ENCODE data around the gene OSBPL9. TPM values are rescaled to one million over a fixed set of nuclear protein-coding genes. Genes with fewer than 3 reads are reported as not detected.

The OSBPL9 gene
- polyA plus RNA-seq, 1 donor from 2014 or later = 54.8 TPM

DNA sequence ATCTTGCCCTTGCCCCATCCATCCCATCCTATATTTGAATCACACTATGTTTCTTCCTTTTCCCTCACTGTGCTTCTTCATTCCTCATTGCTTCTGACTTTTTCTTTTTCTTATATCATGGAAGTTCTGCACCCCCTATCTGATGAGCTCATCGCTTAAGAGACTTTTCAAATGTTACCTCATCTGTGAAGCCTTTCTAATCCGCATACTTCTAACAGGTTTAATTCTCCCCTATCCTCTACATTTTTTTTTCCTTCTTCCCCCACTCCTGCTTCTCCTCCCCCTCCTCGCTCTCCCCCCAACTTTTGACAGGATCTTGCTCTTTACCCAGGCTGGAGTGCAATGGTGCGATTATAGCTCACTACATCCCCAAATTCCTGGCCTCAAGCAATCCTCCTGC is 39.5 kb downstream of the OSBPL9 start:
- H3K27me3 Mint-ChIP-seq = no peaks in the 10 kb centered on the region
- no peak overlapping the region for H3K27ac Mint-ChIP-seq
- no peaks in the 10 kb centered on the region for H3K9me3 Mint-ChIP-seq
- H3K4me1 Mint-ChIP-seq = peaks cover 0 to 10% (median 0%) of the 10 kb centered on the region in 3 donors
- H3K4me3 Mint-ChIP-seq = no peak overlapping the region
- H3K36me3 Mint-ChIP-seq = peaks cover 7% of the 10 kb centered on the region

DNA sequence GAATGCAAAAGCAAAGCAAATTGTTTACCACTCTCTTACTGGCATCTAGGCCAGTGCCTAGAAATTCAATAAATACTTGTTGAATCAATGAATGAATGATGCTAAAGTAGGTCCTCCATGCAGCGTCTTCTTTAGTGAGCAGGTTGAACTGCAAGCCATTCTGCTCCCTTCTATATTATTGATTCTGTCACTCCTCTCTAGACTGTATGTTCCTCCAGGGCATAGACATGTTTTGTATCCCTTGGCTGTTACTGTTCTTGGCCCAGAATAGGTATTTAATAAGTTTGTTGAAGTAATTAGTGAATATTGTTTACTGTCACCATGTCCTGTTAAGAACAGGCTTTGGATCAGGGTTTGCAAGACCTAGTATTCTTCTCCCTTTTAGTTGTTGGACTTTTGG is 43.7 kb downstream of the OSBPL9 start:
- Mint-ChIP-seq H3K27ac (no peak overlapping the region), H3K36me3 (peaks cover 13% of the 10 kb centered on the region), H3K27me3 (no peaks in the 10 kb centered on the region), H3K4me3 (no peak overlapping the region), H3K9me3 (no peaks in the 10 kb centered on the region), H3K4me1 (peaks cover 10 to 17% (median 12%) of the 10 kb centered on the region in 3 donors)

DNA sequence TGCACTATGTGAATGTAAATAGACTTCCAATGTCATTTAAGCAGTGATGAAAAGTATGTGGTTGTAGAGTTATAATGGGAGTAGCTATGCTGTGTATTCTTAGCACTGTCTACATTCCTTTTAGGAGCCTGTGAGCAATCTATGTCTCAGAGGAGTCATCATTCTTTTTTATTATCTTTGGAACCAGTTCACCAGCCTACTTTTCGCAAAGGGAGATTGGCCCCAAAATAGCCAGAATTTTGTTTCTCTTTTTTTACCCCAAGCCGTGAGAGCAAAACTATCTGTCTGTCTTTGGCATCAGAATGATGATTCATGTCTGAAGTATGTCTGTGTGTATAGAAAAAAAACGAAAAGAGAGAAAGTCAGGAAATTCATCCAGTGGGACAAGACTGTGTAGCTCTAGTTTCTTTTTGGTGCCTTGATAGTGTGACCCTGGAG is 44.2 kb downstream of the OSBPL9 start:
- Mint-ChIP-seq H3K36me3 (peaks cover 15% of the 10 kb centered on the region), H3K4me1 (peaks cover 11 to 17% (median 12%) of the 10 kb centered on the region in 3 donors), H3K27me3 (no peaks in the 10 kb centered on the region), H3K27ac (no peak overlapping the region), H3K4me3 (no peak overlapping the region), H3K9me3 (no peaks in the 10 kb centered on the region)

DNA sequence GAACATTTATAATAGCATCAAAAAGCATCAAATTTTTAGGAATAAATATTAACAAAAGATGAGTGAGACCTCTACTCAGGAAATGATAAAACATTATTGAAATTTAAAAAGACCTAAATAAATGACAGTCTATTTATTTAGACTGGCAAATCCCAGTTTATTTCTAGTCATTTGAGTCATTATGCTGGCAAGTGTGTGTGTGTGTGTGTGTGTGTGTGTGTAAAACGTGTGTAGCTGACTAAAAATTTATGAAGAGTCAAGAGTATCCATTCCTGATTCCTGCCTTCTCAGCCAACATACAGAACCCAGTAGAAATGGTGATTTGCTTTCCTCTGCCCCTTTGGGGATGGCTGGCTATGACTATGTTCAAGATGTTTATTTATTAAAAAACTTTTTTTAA is 46.2 kb downstream of the OSBPL9 start:
- no peak overlapping the region for H3K27ac Mint-ChIP-seq

DNA sequence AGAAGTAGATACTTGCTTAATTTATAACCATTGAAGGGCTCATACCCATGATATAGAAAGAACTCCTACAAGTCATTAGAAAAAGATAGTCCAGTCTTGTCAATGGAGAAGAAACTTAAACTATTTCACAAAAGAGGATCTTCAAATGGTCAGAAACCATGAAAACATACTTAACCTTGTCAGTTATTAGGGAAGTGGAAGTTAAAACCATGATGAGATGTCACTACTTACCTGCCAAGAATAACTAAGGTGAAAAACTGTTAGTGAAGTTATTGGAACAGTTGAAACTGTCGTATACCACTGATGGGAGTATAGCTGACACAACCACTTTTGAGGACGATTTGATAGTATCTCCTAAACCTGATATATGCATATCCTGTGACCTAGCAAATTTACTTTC is 46.8 kb downstream of the OSBPL9 start:
- Mint-ChIP-seq H3K4me1 (peaks cover 11 to 17% (median 12%) of the 10 kb centered on the region in 3 donors), H3K36me3 (peaks cover 20% of the 10 kb centered on the region)

More for the DNA sequence above, 46.2 kb downstream of the OSBPL9 start:
- Mint-ChIP-seq H3K36me3 (peaks cover 18% of the 10 kb centered on the region), H3K4me3 (no peak overlapping the region), H3K4me1 (peaks cover 11 to 17% (median 12%) of the 10 kb centered on the region in 3 donors), H3K9me3 (no peaks in the 10 kb centered on the region), H3K27me3 (no peaks in the 10 kb centered on the region)

DNA sequence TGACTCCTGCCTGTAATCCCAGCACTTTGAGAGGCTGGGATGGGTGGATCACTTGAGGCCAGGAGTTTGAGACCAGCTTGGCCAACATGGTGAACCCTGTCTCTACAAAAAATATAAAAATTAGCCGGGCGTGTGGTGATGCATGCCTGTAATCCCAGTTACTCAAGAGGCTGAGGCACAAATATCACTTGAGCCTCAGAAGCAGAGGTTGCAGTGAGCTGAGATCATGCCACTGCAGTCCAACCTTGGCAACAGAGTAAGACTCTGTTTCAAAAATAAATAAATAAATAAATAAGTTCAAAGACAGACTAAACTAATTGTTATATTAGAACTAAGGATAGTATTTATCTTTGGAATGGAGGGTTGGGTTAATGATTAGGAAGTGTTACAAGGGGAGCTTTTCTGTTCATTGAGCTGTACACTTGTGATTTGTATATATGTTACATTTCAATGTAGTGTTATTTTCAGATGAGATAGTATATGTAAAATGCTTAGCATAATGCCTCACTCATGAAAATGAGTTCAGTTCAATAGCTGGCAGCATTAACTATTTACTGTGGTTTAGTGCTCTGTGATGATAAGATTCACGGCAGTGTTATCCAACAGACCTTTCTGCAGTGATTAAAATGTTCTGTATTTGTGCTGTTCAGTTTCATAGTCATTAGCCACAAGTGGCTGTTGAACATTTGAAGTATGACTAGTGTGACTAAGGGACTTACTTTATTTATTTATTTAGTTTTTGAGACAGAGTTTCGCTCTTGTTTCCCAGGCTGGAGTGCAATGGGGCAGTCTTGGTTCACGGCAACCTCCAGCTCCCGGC is 47.7 kb downstream of the OSBPL9 start:
- H3K27me3 Mint-ChIP-seq = no peaks in the 10 kb centered on the region
- H3K4me1 Mint-ChIP-seq = peaks cover 11 to 17% (median 12%) of the 10 kb centered on the region in 3 donors
- H3K27ac Mint-ChIP-seq = no peak overlapping the region
- peaks cover 22% of the 10 kb centered on the region for H3K36me3 Mint-ChIP-seq
- H3K4me3 Mint-ChIP-seq = no peak overlapping the region
- no peaks in the 10 kb centered on the region for H3K9me3 Mint-ChIP-seq

More for the DNA sequence above, 46.8 kb downstream of the OSBPL9 start:
- Mint-ChIP-seq H3K4me3 (peak overlapping the region in 1 of 4 donors; percentile 38), H3K9me3 (no peaks in the 10 kb centered on the region), H3K27me3 (no peaks in the 10 kb centered on the region), H3K27ac (no peak overlapping the region)

DNA sequence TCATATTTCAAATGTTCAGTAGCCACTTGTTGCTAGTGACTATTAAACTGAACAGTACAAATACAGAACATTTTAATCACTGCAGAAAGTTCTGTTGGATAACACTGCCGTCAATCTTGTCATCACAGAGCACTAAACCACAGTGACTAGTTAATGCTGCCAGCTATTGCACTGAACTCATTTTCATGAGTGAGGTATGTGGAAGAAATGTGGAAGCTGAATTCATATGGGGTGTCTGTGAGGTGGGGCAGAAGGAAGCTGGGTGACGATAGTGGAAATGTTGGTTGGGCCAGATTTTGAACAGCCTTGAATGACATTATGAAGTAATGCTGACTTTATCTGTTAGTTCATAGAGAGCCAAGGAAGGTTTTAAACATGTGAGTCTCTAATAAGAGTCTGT is 49.6 kb downstream of the OSBPL9 start:
- Mint-ChIP-seq H3K27me3 (no peaks in the 10 kb centered on the region), H3K4me1 (peaks cover 7 to 12% (median 11%) of the 10 kb centered on the region in 3 donors), H3K4me3 (no peak overlapping the region), H3K9me3 (no peaks in the 10 kb centered on the region), H3K27ac (no peak overlapping the region), H3K36me3 (peaks cover 19% of the 10 kb centered on the region)

DNA sequence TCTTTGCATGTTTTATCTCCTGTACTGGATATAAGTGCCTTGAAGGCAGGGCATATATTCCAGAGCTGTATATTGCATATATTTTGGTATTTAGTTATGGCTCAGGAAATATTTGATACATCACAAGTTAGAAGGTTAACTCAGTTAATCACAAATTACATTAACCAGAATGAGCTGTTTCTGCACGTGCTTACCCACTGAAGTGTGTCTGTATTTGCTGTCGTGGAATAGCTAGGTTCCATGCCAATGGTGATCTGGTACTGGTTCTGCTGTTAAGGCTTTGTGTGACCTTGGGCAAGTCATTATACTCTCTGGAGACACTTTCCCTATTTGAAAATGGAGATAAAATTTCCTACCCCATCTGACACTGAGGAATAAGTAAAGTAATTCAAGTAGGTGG is 50.7 kb downstream of the OSBPL9 start:
- Mint-ChIP-seq H3K4me3 (no peak overlapping the region), H3K27ac (no peak overlapping the region), H3K36me3 (peaks cover 13% of the 10 kb centered on the region), H3K4me1 (peaks cover 7 to 9% (median 9%) of the 10 kb centered on the region in 3 donors), H3K27me3 (no peaks in the 10 kb centered on the region), H3K9me3 (no peaks in the 10 kb centered on the region)

DNA sequence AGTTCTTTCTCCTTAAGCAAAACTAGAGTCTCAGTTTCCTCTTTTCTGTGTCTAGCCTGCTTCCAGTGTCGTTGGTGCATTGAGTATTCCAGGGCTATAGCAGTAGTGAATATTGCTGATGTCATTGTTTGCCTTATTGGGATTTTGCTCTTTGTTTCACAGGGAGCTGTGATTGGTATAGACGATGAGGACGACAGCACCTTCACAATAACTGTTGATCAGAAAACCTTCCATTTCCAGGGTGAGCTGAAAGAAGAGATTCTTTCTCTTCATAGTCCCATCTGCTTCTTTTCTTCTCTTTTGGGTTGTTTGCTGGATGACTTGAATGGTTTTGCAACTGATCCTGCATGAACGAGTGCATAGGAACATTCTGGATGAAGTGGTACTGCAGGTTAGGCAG is 52.4 kb downstream of the OSBPL9 start:
- Mint-ChIP-seq H3K27me3 (no peaks in the 10 kb centered on the region), H3K9me3 (no peaks in the 10 kb centered on the region), H3K4me3 (no peak overlapping the region), H3K4me1 (peaks cover 0 to 3% (median 2%) of the 10 kb centered on the region in 3 donors), H3K27ac (no peak overlapping the region), H3K36me3 (peaks cover 13% of the 10 kb centered on the region)

DNA sequence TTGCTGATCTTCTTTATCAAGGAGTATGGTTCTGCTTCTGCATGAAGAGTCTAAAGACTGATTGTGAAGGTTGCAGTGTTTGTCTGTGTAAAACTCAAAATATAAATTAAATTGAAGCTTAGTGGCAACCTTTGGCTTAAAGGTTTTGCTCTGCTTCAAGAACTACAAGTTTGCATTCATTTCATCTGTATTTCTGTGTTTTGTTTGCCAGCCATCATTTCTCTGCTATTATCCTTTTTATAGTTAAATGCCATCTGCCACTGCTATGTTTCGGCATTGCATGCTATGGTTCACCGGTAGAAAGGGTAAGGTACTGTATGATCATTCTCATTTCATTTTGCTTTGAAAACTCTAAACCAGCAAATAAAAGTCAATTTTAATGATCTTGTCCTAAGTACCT is 52.9 kb downstream of the OSBPL9 start:
- Mint-ChIP-seq H3K36me3 (peaks cover 13% of the 10 kb centered on the region), H3K9me3 (no peaks in the 10 kb centered on the region), H3K27ac (no peak overlapping the region), H3K27me3 (no peaks in the 10 kb centered on the region), H3K4me1 (peaks cover 0 to 3% (median 2%) of the 10 kb centered on the region in 3 donors), H3K4me3 (no peak overlapping the region)

DNA sequence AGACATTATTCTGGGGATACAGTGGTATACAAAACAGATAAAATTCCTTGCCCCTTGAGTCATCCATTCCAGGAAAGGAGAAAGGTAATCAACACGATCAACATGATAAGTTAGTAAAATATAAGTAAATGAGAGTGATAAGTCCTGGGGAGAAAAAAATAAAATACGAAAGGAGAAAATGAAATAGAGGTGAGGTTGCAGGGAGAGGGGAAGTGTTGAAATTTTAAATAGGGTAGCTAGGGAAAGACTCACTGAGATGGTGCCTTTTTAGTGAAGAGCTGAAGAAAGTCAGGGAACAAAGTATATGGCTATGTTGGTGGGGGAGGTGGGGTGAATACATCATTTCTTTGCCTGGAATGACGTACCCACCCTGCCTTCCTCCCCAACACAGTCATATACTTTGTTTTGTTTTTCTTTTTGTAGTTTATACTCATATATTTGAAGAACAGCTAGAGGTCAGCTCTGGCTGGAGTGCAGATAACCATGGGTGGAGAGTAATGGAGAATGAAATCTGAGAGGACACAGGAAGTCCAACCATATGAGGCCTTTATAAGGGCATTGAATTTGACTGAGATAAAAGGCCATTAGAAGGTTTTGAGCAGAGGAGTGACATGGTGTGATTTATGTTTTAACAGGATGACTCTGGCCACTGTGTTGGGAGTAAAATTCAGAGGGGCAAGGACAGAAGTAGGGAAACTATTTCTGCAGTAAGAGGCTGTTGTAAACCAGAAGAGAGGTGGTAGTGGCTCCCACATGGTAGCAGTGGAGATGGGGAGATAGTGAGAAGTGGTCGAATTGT is 54.8 kb downstream of the OSBPL9 start:
- no peaks in the 10 kb centered on the region for H3K9me3 Mint-ChIP-seq
- peaks cover 5% of the 10 kb centered on the region for H3K36me3 Mint-ChIP-seq
- no peaks in the 10 kb centered on the region for H3K4me1 Mint-ChIP-seq
- no peak overlapping the region for H3K4me3 Mint-ChIP-seq
- no peak overlapping the region for H3K27ac Mint-ChIP-seq
- no peaks in the 10 kb centered on the region for H3K27me3 Mint-ChIP-seq

DNA sequence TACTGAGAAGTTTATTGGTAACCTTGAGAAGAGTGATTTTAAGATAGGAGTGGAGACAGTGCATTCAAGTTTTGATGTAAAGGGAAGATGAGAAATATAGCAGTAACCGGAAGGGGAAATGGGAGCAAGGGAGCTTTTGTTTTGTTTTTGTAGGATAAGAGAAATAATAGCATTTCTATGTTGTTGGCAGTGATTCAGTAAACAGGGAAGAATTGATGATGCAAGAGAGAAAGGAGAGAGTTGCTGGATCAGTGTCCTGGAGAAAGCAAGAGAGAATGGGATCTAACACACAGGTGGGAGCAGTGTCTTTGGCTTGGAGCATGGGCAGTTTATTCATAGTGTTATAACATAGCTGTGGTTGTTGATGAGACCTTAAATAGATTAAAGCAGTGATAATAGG is 56.4 kb downstream of the OSBPL9 start:
- no peak overlapping the region for H3K27ac Mint-ChIP-seq
- no peaks in the 10 kb centered on the region for H3K27me3 Mint-ChIP-seq
- H3K36me3 Mint-ChIP-seq = peaks cover 6% of the 10 kb centered on the region
- no peaks in the 10 kb centered on the region for H3K9me3 Mint-ChIP-seq
- no peak overlapping the region for H3K4me3 Mint-ChIP-seq
- peaks cover 0 to 2% (median 1%) of the 10 kb centered on the region in 3 donors for H3K4me1 Mint-ChIP-seq

DNA sequence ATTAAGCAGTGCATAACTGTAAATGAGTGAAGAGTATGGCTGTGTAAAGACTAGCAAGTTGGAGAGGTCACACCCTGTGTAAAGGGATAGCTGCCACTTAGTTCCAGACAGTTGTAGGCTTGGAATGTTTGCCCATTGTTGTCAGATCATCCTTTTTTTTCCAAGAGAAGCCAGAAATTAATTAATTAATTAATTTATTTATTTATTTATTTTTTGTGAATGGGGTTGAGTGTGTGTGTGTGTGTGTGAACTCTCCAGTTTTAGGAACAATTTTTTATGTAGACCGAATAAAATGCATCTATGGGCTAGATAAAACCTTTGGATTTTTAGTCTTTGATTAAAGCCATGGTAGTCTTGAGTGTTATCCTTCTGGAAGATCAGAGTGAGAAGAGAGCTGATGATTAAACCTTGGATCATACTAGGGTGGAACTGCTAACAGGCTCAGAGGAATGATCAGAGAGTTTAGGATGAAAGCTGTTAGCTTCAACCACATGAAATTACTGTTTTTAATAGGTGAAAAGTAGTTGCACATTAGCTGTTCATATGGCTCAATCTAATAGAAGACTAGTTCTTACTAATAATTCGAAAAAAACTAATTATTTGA is 58.4 kb downstream of the OSBPL9 start:
- Mint-ChIP-seq H3K36me3 (peaks cover 5% of the 10 kb centered on the region), H3K4me3 (no peak overlapping the region), H3K27ac (no peak overlapping the region), H3K27me3 (no peaks in the 10 kb centered on the region), H3K4me1 (peaks cover 0 to 3% (median 3%) of the 10 kb centered on the region in 3 donors), H3K9me3 (no peaks in the 10 kb centered on the region)

DNA sequence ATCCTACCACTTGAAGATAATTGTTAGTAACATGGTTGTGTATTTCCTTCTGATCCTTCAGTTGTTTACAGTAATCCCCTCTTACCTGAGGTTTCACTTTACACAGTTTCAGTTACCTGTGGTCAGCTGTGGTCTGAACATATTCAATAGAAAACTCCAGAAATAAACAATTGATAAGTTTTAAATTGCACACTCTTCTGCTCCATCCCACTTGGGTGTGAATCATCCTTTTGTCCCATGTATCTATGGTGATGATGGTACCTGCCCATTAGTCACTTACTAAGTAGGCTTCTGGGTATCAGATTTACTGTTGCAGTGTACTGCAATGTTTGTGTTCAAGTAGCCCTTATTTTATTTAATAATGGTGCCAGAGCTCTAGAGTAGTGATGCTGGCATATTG is 62.5 kb downstream of the OSBPL9 start:
- no peaks in the 10 kb centered on the region for H3K27me3 Mint-ChIP-seq
- peak overlapping the region in 1 of 3 donors; percentile 59 for H3K27ac Mint-ChIP-seq
- peak overlapping the region in 1 of 4 donors; percentile 37 for H3K4me3 Mint-ChIP-seq
- H3K9me3 Mint-ChIP-seq = no peaks in the 10 kb centered on the region
- peaks cover 5% of the 10 kb centered on the region for H3K36me3 Mint-ChIP-seq
- peaks cover 0 to 3% (median 3%) of the 10 kb centered on the region in 3 donors for H3K4me1 Mint-ChIP-seq

DNA sequence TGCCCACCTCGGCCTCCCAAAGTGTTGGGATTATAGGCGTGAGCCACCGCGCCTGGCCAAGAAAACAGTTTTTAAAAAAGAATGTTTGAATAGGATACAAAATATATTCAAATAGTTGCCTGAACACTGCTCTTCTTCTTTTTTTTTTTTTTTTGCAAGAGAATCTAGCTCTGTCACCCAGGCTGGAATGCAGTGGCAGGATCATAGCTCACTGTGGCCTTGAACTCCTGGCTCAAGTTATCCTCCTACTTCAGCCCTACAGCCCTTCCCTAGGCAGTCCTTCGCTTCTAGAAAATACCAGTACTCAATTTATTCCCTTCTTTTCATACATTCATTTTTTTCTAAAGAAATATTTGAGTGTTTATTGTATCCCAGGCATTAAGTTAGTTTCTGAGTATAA is 67.9 kb downstream of the OSBPL9 start:
- Mint-ChIP-seq H3K36me3 (no peaks in the 10 kb centered on the region), H3K9me3 (no peaks in the 10 kb centered on the region), H3K4me3 (no peak overlapping the region), H3K4me1 (peaks cover 11 to 32% (median 19%) of the 10 kb centered on the region in 3 donors), H3K27ac (no peak overlapping the region), H3K27me3 (no peaks in the 10 kb centered on the region)
